Measurements from ENCODE around the gene GRID2. TPM values are rescaled to one million over a fixed set of nuclear protein-coding genes. Genes with fewer than 3 reads are reported as not detected.

Gene GRID2
- total and polyA plus RNA-seq, 11 donors: 0.29 to 0.38 (median 0.33) TPM; not detected in 8

DNA sequence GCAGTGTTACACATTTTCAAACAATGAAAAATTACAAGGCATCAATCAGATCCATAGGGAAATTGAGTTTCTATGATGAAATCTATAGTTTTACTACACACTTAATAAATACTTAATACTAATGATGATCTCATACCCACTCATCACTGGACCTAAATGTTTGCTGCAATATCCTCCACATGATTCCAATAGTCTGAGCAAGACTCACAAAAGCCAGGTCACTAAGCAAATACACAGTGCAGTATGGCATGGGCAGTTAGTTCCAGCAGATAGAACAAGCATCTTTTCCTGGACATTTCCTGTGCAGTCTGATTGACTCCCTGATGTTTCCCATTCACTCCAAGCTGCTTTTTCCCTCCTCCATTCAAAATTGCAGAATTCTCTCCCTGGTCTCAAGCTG lies 1415.8 kb downstream of the GRID2 start:
- TF ChIP-seq CTCF (IDR thresholded peaks at IDR 0.05) (no peak), POLR2A (IDR thresholded peaks at IDR 0.05) (no peak)

DNA sequence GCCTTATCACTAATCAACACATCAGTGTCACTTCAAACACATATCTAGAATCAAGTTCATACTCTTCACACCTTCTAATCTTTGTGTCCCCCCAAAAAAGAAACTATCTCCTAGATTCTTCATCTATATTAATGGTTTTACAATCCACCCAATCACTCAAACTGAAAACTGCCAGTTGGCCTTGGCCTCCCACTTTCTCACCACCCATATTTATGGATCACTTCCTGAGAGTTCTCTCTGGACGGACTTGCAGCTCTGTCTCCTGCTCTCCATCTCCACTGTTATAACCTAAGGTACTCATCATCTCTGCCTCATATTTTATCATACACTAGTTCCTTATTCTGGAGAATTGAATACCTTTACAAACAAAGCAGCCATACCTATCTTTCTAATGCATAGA lies 1418.7 kb downstream of the GRID2 start:
- Histone ChIP-seq H3K9me3 (peaks cover 0 to 4% (median 0%) of the 10 kb centered on the region in 12 donors), H3K4me1 (no peaks in the 10 kb centered on the region), H3K27ac (no peak overlapping the region), H3K27me3 (no peaks in the 10 kb centered on the region), H3K4me3 (no peak overlapping the region), H3K36me3 (no peaks in the 10 kb centered on the region)
- intact Hi-C loops (cut with DNase I): no loop called here
- no peak for DNase-seq
- ATAC-seq: no peak
- TF ChIP-seq CTCF (IDR thresholded peaks at IDR 0.05) (no peak), POLR2A (IDR thresholded peaks at IDR 0.05) (no peak)
- WGBS, 4 donors: 72 to 85% (median 78%) methylated on average over 1 of the region's 1 CpG

More for the DNA sequence above, 1415.8 kb downstream of the GRID2 start:
- no peaks in the 10 kb centered on the region for H3K4me1 ChIP-seq
- H3K36me3 ChIP-seq: no peaks in the 10 kb centered on the region
- peaks cover 0 to 10% (median 0%) of the 10 kb centered on the region in 12 donors for H3K9me3 ChIP-seq
- DNase-seq: no peak
- no peak overlapping the region for H3K4me3 ChIP-seq
- H3K27ac ChIP-seq: no peak overlapping the region
- no peak for ATAC-seq
- intact Hi-C loops (cut with DNase I): no loop called here
- H3K27me3 ChIP-seq: no peaks in the 10 kb centered on the region

- WGBS, 4 donors: 31 to 80% (median 65%) methylated on average over 1 of the region's 1 CpG
- DNase-seq (no peak), ATAC-seq (no peak)
- no peaks in the 10 kb centered on the region for H3K36me3 ChIP-seq
- no peak overlapping the region for H3K4me3 ChIP-seq
- peaks cover 0 to 4% (median 0%) of the 10 kb centered on the region in 12 donors for H3K9me3 ChIP-seq
- H3K4me1 ChIP-seq: no peaks in the 10 kb centered on the region
- TF ChIP-seq CTCF (IDR thresholded peaks at IDR 0.05) (no peak), POLR2A (IDR thresholded peaks at IDR 0.05) (no peak)
- H3K27me3 ChIP-seq: no peaks in the 10 kb centered on the region
- intact Hi-C loops (cut with DNase I): no loop called here
- H3K27ac ChIP-seq: no peak overlapping the region
Measured at GRCh38 chr4:93730251-93730650, 1426.5 kb downstream of the GRID2 start.

DNA sequence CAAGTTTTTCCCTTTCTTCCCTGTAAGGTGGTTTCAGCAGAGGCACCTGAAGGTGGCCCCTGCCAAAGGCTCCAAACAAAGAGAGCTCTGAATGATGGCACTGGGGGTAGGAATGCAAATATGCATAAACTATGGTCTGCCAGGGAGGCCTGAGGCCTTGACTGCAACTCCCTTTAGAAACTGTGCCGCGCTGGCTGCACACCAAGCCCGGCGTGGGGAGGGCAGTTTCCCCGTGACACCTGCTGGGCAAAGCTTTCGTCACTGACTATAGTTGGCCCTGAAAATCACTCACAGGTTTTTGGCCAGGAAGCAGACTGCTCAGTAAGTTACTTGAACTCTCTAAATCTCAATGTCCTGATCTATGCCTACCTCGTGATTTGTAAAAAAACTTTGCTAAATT lies 1427.0 kb downstream of the GRID2 start:
- Histone ChIP-seq H3K9me3 (peaks cover 0 to 4% (median 0%) of the 10 kb centered on the region in 12 donors), H3K4me3 (no peak overlapping the region), H3K27ac (no peak overlapping the region), H3K36me3 (no peaks in the 10 kb centered on the region), H3K27me3 (no peaks in the 10 kb centered on the region), H3K4me1 (no peaks in the 10 kb centered on the region)
- WGBS, 4 donors: 79 to 90% (median 85%) methylated on average over 7 of the region's 7 CpGs
- intact Hi-C loops (cut with DNase I): no loop called here
- TF ChIP-seq POLR2A (IDR thresholded peaks at IDR 0.05): no peak
- TF ChIP-seq CTCF (IDR thresholded peaks at IDR 0.05): no peak
- no peak for ATAC-seq
- peak in 1 of 5 donors; percentile 14 for DNase-seq
